GM12878 (cell line): ENCODE measurements around the gene LTBP2. TPM values are rescaled to one million over a fixed set of nuclear protein-coding genes. Genes with fewer than 3 reads are reported as not detected.

Experiments
- ATAC-seq: fragments of 200-7000 bp; cut with Tn5 transposase; 3 replicates; pipeline ENCODE4 v1.9.1; 2020; ENCODE audit warnings: mild to moderate bottlenecking, moderate library complexity
- BruUV-seq: library from RNA; stranded (reverse); fragments of 400-500 nt; replicated peaks from 2 replicates; lab custom pipeline; 2021; lab: Mats Ljungman, UMichigan
- CTCF ChIA-PET: fragments of 300-600 bp; sonication (Branson Sonifier 250); formaldehyde crosslinking; extraction: SDS; loops from one replicate; lab custom pipeline; 2021; ENCODE audit warnings: inconsistent platforms; lab: Yijun Ruan, JAX
- POLR2A ChIA-PET: fragments of 350-600 bp; formaldehyde crosslinking; extraction: SDS; loops from one replicate; lab custom pipeline; 2021; ENCODE audit warnings: inconsistent platforms; lab: Charles Lee
- RAD21 ChIA-PET: fragments of 300-600 bp; sonication (Branson Sonifier 250); formaldehyde crosslinking; loops from one replicate; lab custom pipeline; 2023; ENCODE audit warnings: antibody characterized with exemption; ENCODE audit not compliant: unreplicated experiment; lab: Charles Lee
- SMC1A ChIA-PET: fragments of 300-600 bp; sonication (Branson Sonifier 250); formaldehyde crosslinking; loops from one replicate; lab custom pipeline; 2023; ENCODE audit not compliant: unreplicated experiment, uncharacterized antibody; lab: Charles Lee
- DNase-seq: peaks from one replicate; pipeline ENCODE4 v3.0.0-alpha.2; 2011; ENCODE audit warnings: low read depth, low spot score
- FAIRE-seq: peaks from 3 replicates; lab custom pipeline; 2011; peaks lifted over from hg19 to GRCh38; lab: Jason Lieb, UNC
- H2AFZ ChIP-seq: 2 replicates; pipeline ENCODE4 v1.6.0; 2011; ENCODE audit warnings: low read depth, low read length, control low read depth; ENCODE audit not compliant: control insufficient read depth
- H3K27ac ChIP-seq: 2 replicates; pipeline ENCODE4 v1.5.1; 2011; ENCODE audit warnings: control low read depth; ENCODE audit not compliant: control insufficient read depth, insufficient read depth
- H3K27me3 ChIP-seq, 2 experiments: replicated peaks in 1 of 2; 2 replicates each; pipeline versions ENCODE4 v1.6.0 to v1.6.1; 2011; ENCODE audit warnings: low read length in 1 of 2; ENCODE audit not compliant: control insufficient read depth in 2 of 2, insufficient read depth in 2 of 2
- H3K36me3 ChIP-seq, 2 experiments: 2 replicates each; pipeline ENCODE4 v1.5.1; 2011; ENCODE audit warnings: low read length in 1 of 2; ENCODE audit not compliant: control insufficient read depth in 2 of 2, insufficient read depth in 2 of 2
- H3K4me1 ChIP-seq: 2 replicates; pipeline ENCODE4 v1.6.1; 2011; ENCODE audit warnings: mild to moderate bottlenecking, low read length, moderate library complexity, mixed read lengths; ENCODE audit not compliant: control insufficient read depth, insufficient read depth
- H3K4me2 ChIP-seq: 2 replicates; pipeline ENCODE4 v1.6.0; 2011; ENCODE audit warnings: control low read depth; ENCODE audit not compliant: control insufficient read depth, insufficient read depth
- H3K4me3 ChIP-seq: fragments of 200-600 bp; sonication (generic); 2 replicates; pipeline ENCODE4 v1.5.1; 2016
- H3K79me2 ChIP-seq: 2 replicates; pipeline ENCODE4 v1.6.0; 2011; ENCODE audit warnings: low read length; ENCODE audit not compliant: control insufficient read depth, insufficient read depth
- H3K9ac ChIP-seq: 2 replicates; pipeline ENCODE4 v1.8.0; 2011; ENCODE audit warnings: low read length, control low read depth, mixed read lengths; ENCODE audit not compliant: control insufficient read depth, insufficient read depth
- H3K9me3 ChIP-seq: replicated peaks from 3 replicates; pipeline ENCODE4 v1.5.1; 2011; ENCODE audit warnings: mild to moderate bottlenecking, low read length; ENCODE audit not compliant: control insufficient read depth, insufficient read depth
- H4K20me1 ChIP-seq: 2 replicates; pipeline ENCODE4 v1.6.0; 2011; ENCODE audit not compliant: control insufficient read depth, insufficient read depth
- BCL11A ChIP-seq: IDR thresholded peaks from 2 replicates; pipeline ENCODE4 v1.6.1; 2011; ENCODE audit warnings: low read depth, low read length
- CEBPZ ChIP-seq: fragments of 150-350 bp; IDR thresholded peaks from 2 replicates; pipeline ENCODE4 v1.6.1; 2016; ENCODE audit warnings: low read depth, low read length
- HDAC2 ChIP-seq: fragments of 200-600 bp; sonication (generic); IDR thresholded peaks from 2 replicates; pipeline ENCODE4 v1.6.1; 2017
- KDM1A ChIP-seq: fragments of 200-600 bp; sonication (generic); IDR thresholded peaks from 2 replicates; pipeline ENCODE4 v1.6.1; 2016; ENCODE audit warnings: borderline replicate concordance
- MAX ChIP-seq: IDR thresholded peaks from 2 replicates; pipeline ENCODE4 v1.6.1; 2012; ENCODE audit warnings: low read depth, low read length, improper control_type of control experiment
- NFXL1 ChIP-seq: fragments of 450-650 bp; IDR thresholded peaks from 2 replicates; pipeline ENCODE4 v1.6.1; 2017; ENCODE audit warnings: antibody characterized with exemption, mild to moderate bottlenecking, borderline replicate concordance
- NRF1 ChIP-seq: conservative IDR thresholded peaks from 2 replicates; pipeline ENCODE4 v1.6.1; 2011; ENCODE audit warnings: mild to moderate bottlenecking, low read depth, low read length, improper control_type of control experiment
- RB1 ChIP-seq: fragments of 450-650 bp; formaldehyde crosslinking; IDR thresholded peaks from 2 replicates; pipeline ENCODE4 v1.6.1; 2017; ENCODE audit warnings: mild to moderate bottlenecking, borderline replicate concordance
- RELA ChIP-seq: fragments of 450-650 bp; IDR thresholded peaks from 2 replicates; pipeline ENCODE4 v1.8.0; 2014; ENCODE audit warnings: borderline replicate concordance; ENCODE audit not compliant: partially characterized antibody
- SMARCA5 ChIP-seq: fragments of 450-650 bp; IDR thresholded peaks from 2 replicates; pipeline ENCODE4 v1.6.1; 2017; ENCODE audit warnings: mild to moderate bottlenecking
- WGBS: methylation state at CpG from one replicate; pipeline ENCODE4 v1.1.6; 2016; ENCODE audit warnings: low lambda C conversion rate; ENCODE audit not compliant: insufficient replicate concordance, insufficient coverage; ENCODE audit errors: missing lambda C conversion rate; 5-methylcytosine and 5-hydroxymethylcytosine counted together
- in situ Hi-C: fragments of 300-500 bp; cut with MboI; formaldehyde crosslinking; loops from 9 replicates; pipeline ENCODE4 v1.14.3; 2018; ENCODE audit warnings: mixed read lengths
- intact Hi-C: fragments of 100-400 bp; cut with micrococcal nuclease; formaldehyde crosslinking; loops from one replicate; pipeline ENCODE4 v1.14.2; 2022; ENCODE audit not compliant: unreplicated experiment
- polyA plus RNA-seq, 11 experiments: library from polyadenylated mRNA; depleted of rRNA in 4 of 11; unstranded in 6 of 11; stranded (reverse) in 5 of 11; fragments of >200 nt; fragmentation: Nextera tagmentation in 4 of 11; fragmentation: Illumina TruSeq in 1 of 11; extraction: Ambion mirVana in 4 of 11; extraction: Trizol in 1 of 11; gene quantifications; 1 replicate in 1 of 11; 2 replicates in 10 of 11; pipeline versions ENCODE4 v1.2.1 to v1.2.3, GENCODE V29; 2011 to 2016; ENCODE audit warnings: inconsistent platforms in 2 of 11, missing spikeins in 2 of 11, low read depth in 1 of 11
- total RNA-seq, 4 experiments: library from RNA; depleted of rRNA in 3 of 4; stranded (reverse); fragments of >200 nt in 3 of 4; fragmentation: Illumina TruSeq in 1 of 4; extraction: Trizol in 1 of 4; gene quantifications; 2 replicates each; pipeline versions ENCODE4 v1.2.1 to v1.2.3, GENCODE V29; 2013 to 2021
- TF ChIP-seq, protein P1 (sequence below): fragments of 450-650 bp; IDR thresholded peaks from 2 replicates; pipeline ENCODE4 v1.6.1; 2017; ENCODE audit warnings: borderline replicate concordance
- TF ChIP-seq, protein P2 (sequence below): fragments of 450-650 bp; conservative IDR thresholded peaks from 2 replicates; pipeline ENCODE4 v1.6.1; 2017; ENCODE audit warnings: mild to moderate bottlenecking, moderate library complexity

The LTBP2 gene
- total and polyA plus RNA-seq, 10 of the 15 experiments (the other 5 are each of a cell fraction or from before 2014, with no cell fraction given) = 0.03 to 0.23 (median 0.06) TPM; not detected in 1

- H3K79me2 ChIP-seq = no peaks in the 10 kb centered on the region
- SMC1A ChIA-PET = no interaction called here
These were observed 35.1 kb upstream of the LTBP2 start for GRCh38 chr14:74647061-74647677.

More at GRCh38 chr14:74647061-74647677, 35.1 kb upstream of the LTBP2 start:
- DNase-seq = no peak
- RAD21 ChIA-PET = no interaction called here
- POLR2A ChIA-PET = no interaction called here
- Histone ChIP-seq H3K36me3 (no peaks in the 10 kb centered on the region), H2AFZ (no peak overlapping the region), H4K20me1 (no peaks in the 10 kb centered on the region), H3K27me3 (no peaks in the 10 kb centered on the region), H3K4me1 (no peaks in the 10 kb centered on the region), H3K9ac (no peak overlapping the region), H3K9me3 (no peaks in the 10 kb centered on the region), H3K27ac (no peak overlapping the region), H3K4me2 (no peak overlapping the region), H3K4me3 (no peak overlapping the region)
- WGBS = 54% methylated on average over 11 of the region's 11 CpGs
- FAIRE-seq = no peak
- TF ChIP-seq RELA (no peak), KDM1A (no peak), CEBPZ (no peak), BCL11A (no peak), SMARCA5 (no peak), HDAC2 (no peak), NRF1 (no peak), RB1 (no peak), NFXL1 (no peak), MAX (no peak)
- TF ChIP-seq, protein P1, sequence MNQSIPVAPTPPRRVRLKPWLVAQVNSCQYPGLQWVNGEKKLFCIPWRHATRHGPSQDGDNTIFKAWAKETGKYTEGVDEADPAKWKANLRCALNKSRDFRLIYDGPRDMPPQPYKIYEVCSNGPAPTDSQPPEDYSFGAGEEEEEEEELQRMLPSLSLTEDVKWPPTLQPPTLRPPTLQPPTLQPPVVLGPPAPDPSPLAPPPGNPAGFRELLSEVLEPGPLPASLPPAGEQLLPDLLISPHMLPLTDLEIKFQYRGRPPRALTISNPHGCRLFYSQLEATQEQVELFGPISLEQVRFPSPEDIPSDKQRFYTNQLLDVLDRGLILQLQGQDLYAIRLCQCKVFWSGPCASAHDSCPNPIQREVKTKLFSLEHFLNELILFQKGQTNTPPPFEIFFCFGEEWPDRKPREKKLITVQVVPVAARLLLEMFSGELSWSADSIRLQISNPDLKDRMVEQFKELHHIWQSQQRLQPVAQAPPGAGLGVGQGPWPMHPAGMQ = no peak
- TF ChIP-seq, protein P2, sequence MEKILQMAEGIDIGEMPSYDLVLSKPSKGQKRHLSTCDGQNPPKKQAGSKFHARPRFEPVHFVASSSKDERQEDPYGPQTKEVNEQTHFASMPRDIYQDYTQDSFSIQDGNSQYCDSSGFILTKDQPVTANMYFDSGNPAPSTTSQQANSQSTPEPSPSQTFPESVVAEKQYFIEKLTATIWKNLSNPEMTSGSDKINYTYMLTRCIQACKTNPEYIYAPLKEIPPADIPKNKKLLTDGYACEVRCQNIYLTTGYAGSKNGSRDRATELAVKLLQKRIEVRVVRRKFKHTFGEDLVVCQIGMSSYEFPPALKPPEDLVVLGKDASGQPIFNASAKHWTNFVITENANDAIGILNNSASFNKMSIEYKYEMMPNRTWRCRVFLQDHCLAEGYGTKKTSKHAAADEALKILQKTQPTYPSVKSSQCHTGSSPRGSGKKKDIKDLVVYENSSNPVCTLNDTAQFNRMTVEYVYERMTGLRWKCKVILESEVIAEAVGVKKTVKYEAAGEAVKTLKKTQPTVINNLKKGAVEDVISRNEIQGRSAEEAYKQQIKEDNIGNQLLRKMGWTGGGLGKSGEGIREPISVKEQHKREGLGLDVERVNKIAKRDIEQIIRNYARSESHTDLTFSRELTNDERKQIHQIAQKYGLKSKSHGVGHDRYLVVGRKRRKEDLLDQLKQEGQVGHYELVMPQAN = no peak
- intact Hi-C loops = loop anchor here (5.0 kb wide), 1 partner anchor 35 kb away; the partner anchor contains the start of gene LTBP2
- ATAC-seq = no peak; the same call in 2 of the 3 replicates
- BruUV-seq = no TSS peak
- CTCF ChIA-PET = interaction anchor here (0.9 kb wide), 1 partner anchor 28 kb away, joined by 3 read pairs; no protein-coding TSS in a partner anchor
- in situ Hi-C loops = no loop called here
